ENCODE measurements around the gene KCNQ5. TPM values are rescaled to one million over a fixed set of nuclear protein-coding genes. Genes with fewer than 3 reads are reported as not detected.

Gene KCNQ5
- total RNA-seq, 1 donor from 2014 or later: 1.5 TPM

- Mint-ChIP-seq H3K4me3 (ENCODE audit: unreplicated experiment) (no peak overlapping the region), H3K36me3 (ENCODE audit: unreplicated experiment) (no peaks in the 10 kb centered on the region), H3K27me3 (ENCODE audit: unreplicated experiment) (no peaks in the 10 kb centered on the region), H3K27ac (ENCODE audit: unreplicated experiment) (no peak overlapping the region), H3K9me3 (ENCODE audit: unreplicated experiment) (no peaks in the 10 kb centered on the region), H3K4me1 (ENCODE audit: low read depth, unreplicated experiment) (peaks cover 1% of the 10 kb centered on the region)
- no peak for TF ChIP-seq CTCF (IDR thresholded peaks at IDR 0.05; ENCODE audit: partially characterized antibody, unreplicated experiment)
- DNase-seq: no peak
These were observed 197.7 kb downstream of the KCNQ5 start for GRCh38 chr6:72819609-72820008.

GRCh38 chr6:72820153-72820552, 198.3 kb downstream of the KCNQ5 start:
- peaks cover 1% of the 10 kb centered on the region for H3K4me1 Mint-ChIP-seq (ENCODE audit: low read depth, unreplicated experiment)
- H3K9me3 Mint-ChIP-seq (ENCODE audit: unreplicated experiment): no peaks in the 10 kb centered on the region
- no peak for DNase-seq
- no peaks in the 10 kb centered on the region for H3K36me3 Mint-ChIP-seq (ENCODE audit: unreplicated experiment)
- TF ChIP-seq CTCF (IDR thresholded peaks at IDR 0.05; ENCODE audit: partially characterized antibody, unreplicated experiment): no peak
- no peak overlapping the region for H3K27ac Mint-ChIP-seq (ENCODE audit: unreplicated experiment)
- H3K27me3 Mint-ChIP-seq (ENCODE audit: unreplicated experiment): no peaks in the 10 kb centered on the region
- H3K4me3 Mint-ChIP-seq (ENCODE audit: unreplicated experiment): no peak overlapping the region

- no peak for DNase-seq
- H3K9me3 Mint-ChIP-seq (ENCODE audit: unreplicated experiment): no peaks in the 10 kb centered on the region
- no peak for TF ChIP-seq CTCF (IDR thresholded peaks at IDR 0.05; ENCODE audit: partially characterized antibody, unreplicated experiment)
- no peaks in the 10 kb centered on the region for H3K36me3 Mint-ChIP-seq (ENCODE audit: unreplicated experiment)
- H3K27ac Mint-ChIP-seq (ENCODE audit: unreplicated experiment): no peak overlapping the region
- no peaks in the 10 kb centered on the region for H3K27me3 Mint-ChIP-seq (ENCODE audit: unreplicated experiment)
- no peak overlapping the region for H3K4me3 Mint-ChIP-seq (ENCODE audit: unreplicated experiment)
- H3K4me1 Mint-ChIP-seq (ENCODE audit: low read depth, unreplicated experiment): peaks cover 1% of the 10 kb centered on the region
These were observed 199.0 kb downstream of the KCNQ5 start for GRCh38 chr6:72820906-72821305.

- TF ChIP-seq CTCF (IDR thresholded peaks at IDR 0.05; ENCODE audit: partially characterized antibody, unreplicated experiment): no peak
- Mint-ChIP-seq H3K4me1 (ENCODE audit: low read depth, unreplicated experiment) (peaks cover 1% of the 10 kb centered on the region), H3K27ac (ENCODE audit: unreplicated experiment) (no peak overlapping the region), H3K27me3 (ENCODE audit: unreplicated experiment) (no peaks in the 10 kb centered on the region), H3K36me3 (ENCODE audit: unreplicated experiment) (no peaks in the 10 kb centered on the region), H3K4me3 (ENCODE audit: unreplicated experiment) (no peak overlapping the region), H3K9me3 (ENCODE audit: unreplicated experiment) (no peaks in the 10 kb centered on the region)
- no peak for DNase-seq
These were observed 200.2 kb downstream of the KCNQ5 start for GRCh38 chr6:72822023-72822422.

GRCh38 chr6:72822691-72823090, 200.8 kb downstream of the KCNQ5 start:
- Mint-ChIP-seq H3K4me3 (ENCODE audit: unreplicated experiment) (no peak overlapping the region), H3K9me3 (ENCODE audit: unreplicated experiment) (no peaks in the 10 kb centered on the region), H3K4me1 (ENCODE audit: low read depth, unreplicated experiment) (peaks cover 1% of the 10 kb centered on the region), H3K36me3 (ENCODE audit: unreplicated experiment) (no peaks in the 10 kb centered on the region), H3K27me3 (ENCODE audit: unreplicated experiment) (no peaks in the 10 kb centered on the region), H3K27ac (ENCODE audit: unreplicated experiment) (no peak overlapping the region)
- DNase-seq: no peak
- TF ChIP-seq CTCF (IDR thresholded peaks at IDR 0.05; ENCODE audit: partially characterized antibody, unreplicated experiment): no peak
